ENCODE measurements around the gene ATRIP.
"Not testable (repeated sequence)": the region's sequence is repeated elsewhere in the genome, so short reads cannot be mapped to it uniquely, and the experiment has no call there.

Gene ATRIP

GRCh38 chr3:48472673-48472922, 26.1 kb downstream of the ATRIP start:
- DNase-seq = no peak

- peak; percentile 98 for DNase-seq
Observed at GRCh38 chr3:48472923-48473616, 26.5 kb downstream of the ATRIP start.

GRCh38 chr3:48473617-48473952, 27.0 kb downstream of the ATRIP start:
- no peak for DNase-seq

- not testable (repeated sequence) for DNase-seq
Observed at GRCh38 chr3:48474031-48474430, 27.5 kb downstream of the ATRIP start.

- DNase-seq = no peak
Observed at GRCh38 chr3:48474619-48475018, 28.1 kb downstream of the ATRIP start.

GRCh38 chr3:48475188-48475587, 28.7 kb downstream of the ATRIP start:
- no peak for DNase-seq

GRCh38 chr3:48476426-48477053, 30.0 kb downstream of the ATRIP start:
- no peak for DNase-seq

GRCh38 chr3:48477959-48478520, 31.5 kb downstream of the ATRIP start:
- DNase-seq = no peak

- DNase-seq = peak; percentile 52
Observed at GRCh38 chr3:48478626-48479555, 32.4 kb downstream of the ATRIP start.

- DNase-seq = not testable (repeated sequence)
Observed at GRCh38 chr3:48480891-48481290, 34.4 kb downstream of the ATRIP start.

GRCh38 chr3:48482822-48483221, 36.3 kb downstream of the ATRIP start:
- not testable (repeated sequence) for DNase-seq

GRCh38 chr3:48486952-48487351, 40.4 kb downstream of the ATRIP start:
- no peak for DNase-seq

- no peak for DNase-seq
Observed at GRCh38 chr3:48492461-48493202, 46.1 kb downstream of the ATRIP start.

- DNase-seq = no peak
Observed at GRCh38 chr3:48493203-48493501, 46.6 kb downstream of the ATRIP start.

GRCh38 chr3:48500656-48501055, 54.1 kb downstream of the ATRIP start:
- DNase-seq = no peak

GRCh38 chr3:48501196-48501595, 54.7 kb downstream of the ATRIP start:
- no peak for DNase-seq

- DNase-seq = no peak
Observed at GRCh38 chr3:48502121-48502520, 55.6 kb downstream of the ATRIP start.

- DNase-seq = no peak
Observed at GRCh38 chr3:48502728-48503168, 56.2 kb downstream of the ATRIP start.

- DNase-seq = no peak
Observed at GRCh38 chr3:48503401-48504050, 57.0 kb downstream of the ATRIP start.

- peak; percentile 77 for DNase-seq
Observed at GRCh38 chr3:48504051-48504946, 57.8 kb downstream of the ATRIP start, which contains the start of gene SHISA5. TSS of gene SHISA5 (minus strand) at chr3:48504174. CDS start at chr3:48504094, 80 bp downstream.

GRCh38 chr3:48505146-48505545, 58.6 kb downstream of the ATRIP start:
- no peak for DNase-seq
